ACC112 (cell line): Measurements from ENCODE around the gene EEF1A2.

Experiments used
- H2AFZ ChIP-seq: fragments of 200-600 bp; sonication (generic); one replicate; pipeline ENCODE4 v1.6.0; 2017; ENCODE audit warnings: antibody characterized with exemption, low read length; ENCODE audit not compliant: unreplicated experiment
- H3K27ac ChIP-seq: fragments of 200-600 bp; sonication (generic); 2 replicates; pipeline ENCODE4 v1.5.1; 2014; ENCODE audit warnings: low read depth, mild to moderate bottlenecking, antibody characterized with exemption, low read length, moderate library complexity
- H3K27me3 ChIP-seq: fragments of 200-600 bp; sonication (generic); 2 replicates; pipeline ENCODE4 v1.6.1; 2014; ENCODE audit warnings: mild to moderate bottlenecking, antibody characterized with exemption, low read length, moderate library complexity, mixed read lengths; ENCODE audit not compliant: insufficient read depth
- H3K36me3 ChIP-seq: fragments of 200-600 bp; sonication (generic); 2 replicates; pipeline ENCODE4 v1.6.1; 2016; ENCODE audit warnings: mild to moderate bottlenecking, antibody characterized with exemption, low read length, moderate library complexity, mixed read lengths; ENCODE audit not compliant: insufficient read depth
- H3K4me1 ChIP-seq: fragments of 200-600 bp; sonication (generic); one replicate; pipeline ENCODE4 v1.6.1; 2016; ENCODE audit warnings: low read length, mixed read lengths; ENCODE audit not compliant: insufficient read depth, unreplicated experiment, control insufficient read depth
- H3K4me3 ChIP-seq: fragments of 200-600 bp; sonication (generic); 2 replicates; pipeline ENCODE4 v1.5.1; 2014; ENCODE audit warnings: mild to moderate bottlenecking, low read depth, low read length
- H3K79me2 ChIP-seq: fragments of 200-600 bp; sonication (generic); one replicate; pipeline ENCODE4 v1.6.0; 2016; ENCODE audit warnings: low read length; ENCODE audit not compliant: control insufficient read depth, unreplicated experiment, insufficient read depth

The EEF1A2 gene

GRCh38 chr20:63492518-63492917 is 6.4 kb downstream of the EEF1A2 start:
- H3K4me1 ChIP-seq, result no peaks in the 10 kb centered on the region
- H3K79me2 ChIP-seq, result no peaks in the 10 kb centered on the region
- no peak overlapping the region for H2AFZ ChIP-seq
- H3K27ac ChIP-seq, result no peak overlapping the region
- H3K4me3 ChIP-seq, result no peak overlapping the region
- peaks cover 20% of the 10 kb centered on the region for H3K27me3 ChIP-seq
- H3K36me3 ChIP-seq, result no peaks in the 10 kb centered on the region

- Histone ChIP-seq H3K4me1 (no peaks in the 10 kb centered on the region), H3K27ac (no peak overlapping the region), H3K36me3 (no peaks in the 10 kb centered on the region), H3K79me2 (no peaks in the 10 kb centered on the region), H3K27me3 (peaks cover 24% of the 10 kb centered on the region), H2AFZ (no peak overlapping the region), H3K4me3 (no peak overlapping the region)
These were observed 7.2 kb downstream of the EEF1A2 start for GRCh38 chr20:63491635-63492230.

GRCh38 chr20:63491078-63491477 is 7.8 kb downstream of the EEF1A2 start:
- peaks cover 24% of the 10 kb centered on the region for H3K27me3 ChIP-seq
- no peaks in the 10 kb centered on the region for H3K36me3 ChIP-seq
- H3K4me1 ChIP-seq, result no peaks in the 10 kb centered on the region
- H3K79me2 ChIP-seq, result no peaks in the 10 kb centered on the region
- no peak overlapping the region for H3K4me3 ChIP-seq
- no peak overlapping the region for H3K27ac ChIP-seq
- no peak overlapping the region for H2AFZ ChIP-seq

GRCh38 chr20:63490416-63490815 is 8.5 kb downstream of the EEF1A2 start:
- Histone ChIP-seq H3K36me3 (no peaks in the 10 kb centered on the region), H3K27ac (no peak overlapping the region), H2AFZ (no peak overlapping the region), H3K79me2 (no peaks in the 10 kb centered on the region), H3K27me3 (peaks cover 24% of the 10 kb centered on the region), H3K4me1 (no peaks in the 10 kb centered on the region), H3K4me3 (no peak overlapping the region)

GRCh38 chr20:63488315-63489251 is 10.3 kb downstream of the EEF1A2 start:
- Histone ChIP-seq H2AFZ (no peak overlapping the region), H3K4me3 (no peak overlapping the region), H3K4me1 (no peaks in the 10 kb centered on the region), H3K27me3 (peaks cover 24% of the 10 kb centered on the region), H3K79me2 (no peaks in the 10 kb centered on the region), H3K27ac (no peak overlapping the region), H3K36me3 (no peaks in the 10 kb centered on the region)

GRCh38 chr20:63487781-63488241 is 11.1 kb downstream of the EEF1A2 start:
- H3K4me1 ChIP-seq, result no peaks in the 10 kb centered on the region
- H2AFZ ChIP-seq, result no peak overlapping the region
- peaks cover 24% of the 10 kb centered on the region for H3K27me3 ChIP-seq
- H3K79me2 ChIP-seq, result no peaks in the 10 kb centered on the region
- H3K27ac ChIP-seq, result no peak overlapping the region
- no peak overlapping the region for H3K4me3 ChIP-seq
- H3K36me3 ChIP-seq, result no peaks in the 10 kb centered on the region

GRCh38 chr20:63487116-63487764 is 11.6 kb downstream of the EEF1A2 start:
- no peak overlapping the region for H3K27ac ChIP-seq
- no peaks in the 10 kb centered on the region for H3K79me2 ChIP-seq
- no peak overlapping the region for H3K4me3 ChIP-seq
- no peaks in the 10 kb centered on the region for H3K36me3 ChIP-seq
- no peak overlapping the region for H2AFZ ChIP-seq
- no peaks in the 10 kb centered on the region for H3K4me1 ChIP-seq
- H3K27me3 ChIP-seq, result peaks cover 24% of the 10 kb centered on the region

GRCh38 chr20:63486300-63486855 is 12.5 kb downstream of the EEF1A2 start:
- peaks cover 31% of the 10 kb centered on the region for H3K27me3 ChIP-seq
- no peaks in the 10 kb centered on the region for H3K79me2 ChIP-seq
- no peak overlapping the region for H3K27ac ChIP-seq
- no peak overlapping the region for H3K4me3 ChIP-seq
- H2AFZ ChIP-seq, result no peak overlapping the region
- no peaks in the 10 kb centered on the region for H3K4me1 ChIP-seq
- no peaks in the 10 kb centered on the region for H3K36me3 ChIP-seq

GRCh38 chr20:63484651-63485403 is 14.1 kb downstream of the EEF1A2 start:
- peaks cover 33% of the 10 kb centered on the region for H3K27me3 ChIP-seq
- no peak overlapping the region for H3K27ac ChIP-seq

GRCh38 chr20:63484236-63484635 is 14.6 kb downstream of the EEF1A2 start:
- H3K79me2 ChIP-seq, result no peaks in the 10 kb centered on the region
- H3K4me1 ChIP-seq, result no peaks in the 10 kb centered on the region
- H3K4me3 ChIP-seq, result no peak overlapping the region
- H3K27ac ChIP-seq, result no peak overlapping the region
- H3K36me3 ChIP-seq, result no peaks in the 10 kb centered on the region
- no peak overlapping the region for H2AFZ ChIP-seq
- H3K27me3 ChIP-seq, result peaks cover 29% of the 10 kb centered on the region

More at GRCh38 chr20:63484651-63485403, 14.1 kb downstream of the EEF1A2 start:
- H3K4me3 ChIP-seq, result no peak overlapping the region
- no peaks in the 10 kb centered on the region for H3K4me1 ChIP-seq
- H2AFZ ChIP-seq, result no peak overlapping the region
- no peaks in the 10 kb centered on the region for H3K36me3 ChIP-seq
- H3K79me2 ChIP-seq, result no peaks in the 10 kb centered on the region
